HepG2 (cell line): Measurements from ENCODE around the gene CAT. TPM values are rescaled to one million over a fixed set of nuclear protein-coding genes. Genes with fewer than 3 reads are reported as not detected.

Experiments used
- BCL6 ChIP-seq: IDR thresholded peaks from 2 replicates; pipeline ENCODE4 v1.6.1; 2016; ENCODE audit warnings: missing genetic modification reagents, missing compliant biosample characterization
- IKZF5 ChIP-seq: IDR thresholded peaks from 2 replicates; pipeline ENCODE4 v1.6.1; 2018; ENCODE audit warnings: missing genetic modification reagents, mild to moderate bottlenecking, missing compliant biosample characterization
- MXD4 ChIP-seq: IDR thresholded peaks from 2 replicates; pipeline ENCODE4 v1.6.1; 2016; ENCODE audit warnings: mild to moderate bottlenecking, missing biosample characterization, missing genetic modification reagents
- NFIC ChIP-seq: IDR thresholded peaks from 2 replicates; pipeline ENCODE4 v1.6.1; 2012; ENCODE audit warnings: mild to moderate bottlenecking, low read length, inconsistent platforms
- NR2C2 ChIP-seq: sonication (generic); formaldehyde crosslinking; IDR thresholded peaks from 2 replicates; pipeline ENCODE4 v1.4.0; 2020; ENCODE audit warnings: missing genetic modification reagents, mild to moderate bottlenecking, moderate library complexity, borderline replicate concordance
- PAWR ChIP-seq: sonication (generic); formaldehyde crosslinking; IDR thresholded peaks from 2 replicates; pipeline ENCODE4 v1.4.0; 2020; ENCODE audit warnings: missing genetic modification reagents, mild to moderate bottlenecking, borderline replicate concordance
- PHF20 ChIP-seq: sonication (generic); formaldehyde crosslinking; IDR thresholded peaks from 2 replicates; pipeline ENCODE4 v1.5.0; 2020; ENCODE audit warnings: mild to moderate bottlenecking, missing genetic modification reagents
- POLR2A ChIP-seq, 2 experiments: IDR thresholded peaks; 2 replicates each; pipeline ENCODE4 v1.6.1; 2011; ENCODE audit warnings: low read depth in 2 of 2, low read length in 2 of 2, mild to moderate bottlenecking in 1 of 2, moderate library complexity in 1 of 2; ENCODE audit not compliant: insufficient read depth in 1 of 2
- RFX3 ChIP-seq: IDR thresholded peaks from 2 replicates; pipeline ENCODE4 v1.6.1; 2016; ENCODE audit warnings: missing biosample characterization, missing genetic modification reagents
- SAP130 ChIP-seq: IDR thresholded peaks from 2 replicates; pipeline ENCODE4 v1.6.1; 2016; ENCODE audit warnings: low read depth
- TEF ChIP-seq: sonication (generic); formaldehyde crosslinking; IDR thresholded peaks from 2 replicates; pipeline ENCODE4 v1.5.0; 2020; ENCODE audit warnings: missing genetic modification reagents
- TOE1 ChIP-seq: sonication (generic); formaldehyde crosslinking; IDR thresholded peaks from 2 replicates; pipeline ENCODE4 v1.4.0; 2020; ENCODE audit warnings: mild to moderate bottlenecking, missing genetic modification reagents
- XRCC5 ChIP-seq: fragments of 200-400 bp; formaldehyde crosslinking; optimal IDR thresholded peaks from 2 replicates; pipeline ENCODE3; 2017; ENCODE audit warnings: mild to moderate bottlenecking, low read length
- ZBTB21 ChIP-seq: sonication (generic); formaldehyde crosslinking; IDR thresholded peaks from 2 replicates; pipeline ENCODE4 v1.4.0; 2020; ENCODE audit warnings: missing genetic modification reagents
- ZHX1 ChIP-seq: sonication (generic); formaldehyde crosslinking; IDR thresholded peaks from 2 replicates; pipeline ENCODE4 v1.8.1; 2022; ENCODE audit warnings: low read depth, mild to moderate bottlenecking, missing genetic modification reagents
- ZNF24 ChIP-seq: fragments of 450-650 bp; IDR thresholded peaks from 2 replicates; pipeline ENCODE4 v1.6.1; 2017; ENCODE audit warnings: antibody characterized with exemption, mild to moderate bottlenecking
- ZNF513 ChIP-seq: sonication (generic); formaldehyde crosslinking; conservative IDR thresholded peaks from 2 replicates; pipeline ENCODE4 v1.5.0; 2020; ENCODE audit warnings: missing genetic modification reagents
- ZNF563 ChIP-seq: sonication (generic); formaldehyde crosslinking; IDR thresholded peaks from 2 replicates; pipeline ENCODE4 v1.8.0; 2022; ENCODE audit warnings: mild to moderate bottlenecking, moderate library complexity, missing genetic modification reagents
- ZNF770 ChIP-seq: sonication (generic); formaldehyde crosslinking; IDR thresholded peaks from 2 replicates; pipeline ENCODE4 v1.5.0; 2020; ENCODE audit warnings: mild to moderate bottlenecking, missing genetic modification reagents
- polyA plus RNA-seq, 8 experiments: library from polyadenylated mRNA; depleted of rRNA in 3 of 8; stranded (reverse) in 7 of 8; unstranded in 1 of 8; fragments of >200 nt; fragmentation: Illumina TruSeq in 4 of 8; extraction: Trizol in 4 of 8; gene quantifications; 2 replicates each; pipeline versions ENCODE4 v1.2.1 to v1.2.3, GENCODE V29; 2011 to 2016; ENCODE audit warnings: low read depth in 4 of 8, missing spikeins in 1 of 8, mixed read lengths in 1 of 8; ENCODE audit not compliant: insufficient read depth in 1 of 8
- total RNA-seq, 5 experiments: library from RNA; depleted of rRNA; stranded (reverse); fragments of >200 nt; fragmentation: Illumina TruSeq; extraction: Trizol; gene quantifications; 2 replicates each; pipeline ENCODE4 v1.2.3, GENCODE V29; 2016; ENCODE audit warnings: low read depth in 1 of 5

CAT gene
- total and polyA plus RNA-seq, 2 of the 13 experiments (the other 11 are each of a cell fraction or from before 2014, with no cell fraction given) = 107 to 136 TPM

GRCh38 chr11:34438529-34439507, at the start of gene CAT (continued):
- 0 out of 2 replicates have a peak, but pooled peaks have one; percentile 5 for TF ChIP-seq ZNF770
- TF ChIP-seq ZNF563 = peak; percentile 79
- TF ChIP-seq ZNF24 = no peak
- TF ChIP-seq RFX3 (CRISPR knock-in tag) = peak; percentile 40; the same call in 1 of the 2 replicates
- TF ChIP-seq PHF20 (CRISPR knock-in tag) = peak; percentile 50
- no peak for TF ChIP-seq PAWR (CRISPR knock-in tag)
- TF ChIP-seq TOE1 (CRISPR knock-in tag) = peak; percentile 23; the same call in 1 of the 2 replicates
- TF ChIP-seq BCL6 = peak; percentile 40; the same call in 1 of the 2 replicates
- peak; percentile 60; the same call in 1 of the 2 replicates for TF ChIP-seq MXD4 (CRISPR knock-in tag)
- TF ChIP-seq POLR2A (IDR thresholded peaks at IDR 0.05; ENCODE audit: insufficient read depth in 1 of 2, low read depth in 2 of 2, low read length in 2 of 2) = peak; percentile 83 to 95
- TF ChIP-seq ZBTB21 (CRISPR knock-in tag) = no peak; the same call in 1 of the 2 replicates
- TF ChIP-seq XRCC5 = peak; percentile 60
- TF ChIP-seq TEF = no peak
- no peak for TF ChIP-seq NFIC
- TF ChIP-seq NR2C2 (CRISPR knock-in tag) = 0 out of 2 replicates have a peak, but pooled peaks have one; percentile 51
- TF ChIP-seq ZNF513 (CRISPR knock-in tag) = no peak
- TF ChIP-seq ZHX1 (CRISPR knock-in tag) = no peak
- peak; percentile 83 for TF ChIP-seq SAP130 (CRISPR knock-in tag)
- peak; percentile 69; the same call in 1 of the 2 replicates for TF ChIP-seq IKZF5 (CRISPR knock-in tag)
